HG03159 (cell line): ENCODE measurements around the gene SH2D2A.
A peak's percentile ranks its signal among the peaks of the same experiment; 100 is the strongest.

ENCODE experiments used
- ATAC-seq: cut with Tn5 transposase; IDR thresholded peaks from one replicate; pipeline ENCODE4 v1.9.1; 2021; ENCODE audit warnings: mild to moderate bottlenecking, moderate library complexity; ENCODE audit not compliant: unreplicated experiment

Gene SH2D2A

GRCh38 chr1:156816561-156817328 lies at the start of gene SH2D2A:
SH2D2A (minus strand) TSS chr1:156816848; CDS start chr1:156816708, 140 bp downstream.
- ATAC-seq = peak; percentile 74

- no peak for ATAC-seq
These were observed 49.2 kb upstream of the SH2D2A start for GRCh38 chr1:156865865-156866248.

GRCh38 chr1:156865258-156865657 lies 48.6 kb upstream of the SH2D2A start:
- no peak for ATAC-seq

GRCh38 chr1:156864796-156865195 lies 48.1 kb upstream of the SH2D2A start:
- no peak for ATAC-seq

GRCh38 chr1:156863631-156864030 lies 47.0 kb upstream of the SH2D2A start:
- ATAC-seq = no peak

DNA sequence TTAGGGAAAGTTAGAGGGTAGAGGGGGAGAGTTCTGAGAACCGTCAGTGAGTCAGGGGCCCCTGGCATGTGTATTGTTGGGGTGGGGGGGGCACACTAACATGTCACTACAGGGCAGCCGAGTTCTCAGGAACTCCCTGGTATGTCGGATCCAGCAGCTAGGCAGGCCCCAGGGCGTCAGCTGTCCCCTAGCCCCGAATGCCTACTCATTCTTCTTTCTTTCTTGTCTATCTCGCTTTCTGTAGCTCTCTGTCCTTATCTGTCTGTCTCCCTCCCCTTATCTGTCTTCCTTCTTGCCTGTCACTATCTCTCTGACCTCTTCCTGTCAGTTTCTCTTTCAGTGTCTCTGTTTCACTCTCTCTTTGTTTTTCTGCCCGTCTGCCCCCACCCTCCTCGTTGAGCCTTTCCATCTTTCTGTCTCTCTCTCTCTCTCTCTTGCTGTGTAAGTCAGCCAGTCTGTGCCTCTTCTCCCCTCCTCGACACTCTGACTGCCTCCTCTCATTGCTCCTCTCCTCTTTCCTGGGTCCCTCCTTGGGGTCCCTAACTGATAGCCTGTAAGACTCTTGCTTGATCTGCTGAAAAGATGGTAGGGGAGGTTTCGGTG lies 46.5 kb upstream of the SH2D2A start:
- no peak for ATAC-seq

GRCh38 chr1:156862584-156862983 lies 45.9 kb upstream of the SH2D2A start:
- no peak for ATAC-seq

GRCh38 chr1:156860628-156861423 lies 44.2 kb upstream of the SH2D2A start, which contains the start of gene NTRK1:
NTRK1 (plus strand) TSS chr1:156860865; CDS start chr1:156860935, 70 bp downstream.
- no peak for ATAC-seq

- no peak for ATAC-seq
These were observed 43.5 kb upstream of the SH2D2A start for GRCh38 chr1:156860113-156860627.

GRCh38 chr1:156859523-156860112 lies 43.0 kb upstream of the SH2D2A start:
- ATAC-seq = no peak

DNA sequence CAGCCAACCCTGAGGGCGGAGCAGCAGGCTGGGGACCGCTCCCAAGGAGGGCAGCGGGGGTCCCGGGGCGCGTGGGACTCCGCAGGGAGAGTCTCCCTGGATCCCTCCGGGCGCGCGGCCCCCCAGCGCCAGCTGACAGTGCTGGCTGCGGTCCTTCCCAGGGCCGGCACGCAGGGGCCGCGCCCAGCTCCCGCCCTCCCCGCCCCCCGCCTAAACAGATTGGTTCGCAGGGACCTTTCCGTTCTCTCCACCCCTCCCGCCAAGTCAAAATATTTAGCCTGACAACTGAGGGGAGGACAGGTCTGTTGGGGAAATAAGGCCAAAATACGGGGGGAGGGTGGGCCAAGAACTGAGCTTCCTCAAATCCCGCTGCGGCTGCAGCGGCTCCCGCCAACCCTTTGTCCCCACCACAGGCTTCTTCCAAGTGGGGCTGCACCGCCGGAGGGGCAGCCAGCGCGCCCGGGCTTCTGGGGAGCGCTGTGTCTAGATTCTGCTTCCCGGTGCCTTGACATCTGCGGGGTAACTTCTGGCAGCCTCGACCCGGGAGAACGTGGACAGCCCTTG lies 42.4 kb upstream of the SH2D2A start, which contains the start of gene INSRR:
TSS of gene INSRR (minus strand) at position 159 of the 564 bp plus-strand sequence. CDS start 496 bp downstream, outside the sequence.
- no peak for ATAC-seq

- no peak for ATAC-seq
These were observed 41.9 kb upstream of the SH2D2A start for GRCh38 chr1:156858555-156858956.

GRCh38 chr1:156857532-156857931 lies 40.9 kb upstream of the SH2D2A start:
- no peak for ATAC-seq

DNA sequence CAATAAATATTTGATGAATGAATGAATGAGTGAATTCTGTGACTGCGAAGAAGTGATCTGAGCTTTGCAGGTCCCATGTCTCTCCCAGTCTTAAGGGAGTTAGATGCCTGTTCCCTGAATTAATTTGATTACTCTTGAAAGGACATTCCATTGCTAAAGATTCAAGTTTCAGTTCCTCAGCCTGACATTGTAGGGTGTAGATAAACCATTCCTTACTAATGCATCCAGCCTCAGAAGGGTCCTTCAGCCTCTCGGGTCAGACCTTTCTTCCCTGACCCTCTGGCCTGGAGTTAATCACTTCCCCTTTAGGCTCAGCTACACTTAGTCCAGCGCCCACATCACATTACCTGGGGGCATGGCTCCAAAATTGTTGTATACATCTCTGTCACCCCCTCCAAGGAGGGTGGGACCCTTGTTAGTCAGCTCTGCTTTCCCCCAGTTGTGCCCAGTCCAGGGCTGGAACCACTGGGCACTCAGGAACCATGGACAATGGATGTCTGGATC lies 39.7 kb upstream of the SH2D2A start:
- no peak for ATAC-seq

DNA sequence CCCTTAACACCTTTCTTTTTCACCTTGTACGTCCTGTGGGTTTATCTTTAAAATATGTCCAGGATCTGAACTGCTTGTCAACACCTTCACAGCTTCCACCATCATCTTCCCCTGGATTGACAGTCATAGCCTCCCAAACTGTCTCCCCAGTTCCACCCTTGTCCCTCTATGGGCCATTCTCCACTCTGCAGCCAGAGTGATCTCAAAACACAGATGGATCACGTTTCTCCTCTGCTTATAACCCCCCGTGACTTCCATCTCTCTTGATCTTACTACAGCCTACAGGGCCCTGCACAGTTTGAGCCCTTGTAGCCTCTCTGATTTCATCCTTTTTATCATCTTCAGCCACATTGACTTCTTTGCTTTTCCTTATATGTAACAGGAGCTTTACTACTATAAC lies 38.0 kb upstream of the SH2D2A start:
- no peak for ATAC-seq

DNA sequence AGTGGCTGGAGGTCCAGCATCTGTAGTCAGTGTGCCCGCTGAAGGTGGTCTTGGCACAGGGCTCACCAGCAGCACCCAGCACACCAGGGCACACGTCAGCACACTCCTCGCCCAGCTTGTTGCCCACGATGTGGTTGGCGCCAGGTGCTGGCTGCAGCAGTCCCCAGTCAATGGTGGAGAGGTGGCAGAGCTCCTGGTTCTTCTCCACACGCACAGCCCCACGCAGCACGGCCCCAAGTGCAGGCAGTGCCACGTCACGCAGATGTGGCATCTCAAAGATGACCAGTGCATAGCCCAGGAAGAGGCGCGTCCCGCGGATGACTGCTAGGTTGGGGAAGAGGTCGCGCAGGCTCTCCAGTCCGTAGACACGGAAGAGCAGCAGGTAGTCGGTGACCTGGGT lies 37.1 kb upstream of the SH2D2A start:
- no peak for ATAC-seq

DNA sequence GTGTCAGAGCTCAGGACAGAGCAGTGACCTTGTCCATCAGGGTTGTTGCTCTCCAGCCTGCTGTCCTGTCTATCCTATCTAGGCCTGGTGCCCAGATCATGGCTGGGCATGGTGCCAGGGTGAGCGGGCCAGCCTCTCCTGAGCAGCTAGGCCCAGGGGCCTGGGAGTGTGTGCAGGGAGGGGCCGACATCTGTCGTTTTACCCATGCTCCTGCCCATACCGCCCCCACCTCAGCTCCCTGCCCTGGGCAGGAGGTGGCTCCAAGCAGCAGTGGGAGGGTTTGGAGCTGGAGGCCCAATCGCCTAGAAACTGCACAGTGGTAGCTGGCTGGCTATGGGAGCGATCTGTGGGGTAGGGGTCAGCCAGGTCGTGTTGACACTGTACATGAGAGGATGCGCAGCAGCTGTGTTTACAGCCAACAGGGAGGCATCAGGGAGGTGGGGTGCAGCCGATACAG lies 35.8 kb upstream of the SH2D2A start:
- no peak for ATAC-seq

- ATAC-seq = no peak
These were observed 35.2 kb upstream of the SH2D2A start for GRCh38 chr1:156851779-156852417.

DNA sequence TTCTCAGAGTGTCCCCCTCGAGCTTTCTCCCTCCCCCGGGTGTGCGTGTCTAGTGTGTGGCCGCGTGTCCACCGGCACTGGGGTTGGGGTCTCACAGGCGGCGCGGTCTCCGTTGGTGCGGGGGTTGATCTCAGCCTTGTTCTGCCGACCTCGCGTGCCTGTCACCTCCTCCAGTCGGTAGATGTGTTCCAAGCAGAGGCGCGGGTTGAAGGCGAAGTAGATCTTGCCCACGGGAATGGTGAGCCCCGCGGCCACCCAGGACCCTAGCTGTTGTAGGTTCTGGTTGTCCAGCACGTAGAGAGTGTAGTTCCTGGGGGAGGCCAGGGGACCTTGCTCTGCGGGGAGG lies 32.5 kb upstream of the SH2D2A start:
- no peak for ATAC-seq
